GM19395 (cell line): ENCODE results near the gene MMD.
A peak's percentile ranks its signal among the peaks of the same experiment; 100 is the strongest.
"Not testable (repeated sequence)": the region's sequence is repeated elsewhere in the genome, so short reads cannot be mapped to it uniquely, and the experiment has no call there.

Source experiments
- ATAC-seq: cut with Tn5 transposase; IDR thresholded peaks from one replicate; pipeline ENCODE4 v1.9.1; 2021; ENCODE audit warnings: mild to moderate bottlenecking, moderate library complexity; ENCODE audit not compliant: unreplicated experiment

MMD gene

DNA sequence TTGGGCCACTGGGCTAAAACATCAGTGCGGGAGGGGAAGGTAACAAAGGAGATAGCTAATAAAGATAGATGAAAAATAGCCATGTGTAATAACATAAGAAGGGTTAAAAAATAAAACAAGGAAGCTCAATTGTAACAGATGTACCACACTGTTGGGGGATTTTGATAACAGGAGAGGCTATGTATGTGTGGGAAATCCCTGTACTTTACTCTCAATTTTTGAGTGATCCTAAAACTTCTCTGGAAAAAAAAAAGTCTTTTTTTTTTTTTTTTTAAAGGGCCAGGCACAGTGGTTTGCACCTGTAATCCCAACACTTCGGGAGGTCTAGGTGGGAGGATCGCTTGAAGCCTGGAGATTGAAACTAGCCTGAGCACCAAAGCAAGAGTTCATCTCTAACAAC is 1.9 kb upstream of the MMD start:
- ATAC-seq, result no peak

DNA sequence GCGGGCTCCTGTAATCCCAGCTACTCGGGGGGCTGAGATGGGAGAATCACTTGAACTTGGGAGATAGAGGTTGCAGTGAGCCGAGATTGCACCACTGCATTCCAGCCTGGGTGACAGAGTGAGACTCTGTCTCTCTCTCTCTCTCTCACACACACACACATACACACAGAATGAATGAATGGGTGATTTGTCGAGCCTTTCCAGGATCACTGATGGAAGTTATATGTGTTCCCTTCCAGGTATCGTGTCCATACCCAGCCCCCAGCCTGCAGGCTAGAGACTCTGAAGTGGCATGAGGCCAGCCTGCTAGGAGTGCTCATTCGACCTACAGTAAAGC is 1.2 kb upstream of the MMD start:
- ATAC-seq, result not testable (repeated sequence)

DNA sequence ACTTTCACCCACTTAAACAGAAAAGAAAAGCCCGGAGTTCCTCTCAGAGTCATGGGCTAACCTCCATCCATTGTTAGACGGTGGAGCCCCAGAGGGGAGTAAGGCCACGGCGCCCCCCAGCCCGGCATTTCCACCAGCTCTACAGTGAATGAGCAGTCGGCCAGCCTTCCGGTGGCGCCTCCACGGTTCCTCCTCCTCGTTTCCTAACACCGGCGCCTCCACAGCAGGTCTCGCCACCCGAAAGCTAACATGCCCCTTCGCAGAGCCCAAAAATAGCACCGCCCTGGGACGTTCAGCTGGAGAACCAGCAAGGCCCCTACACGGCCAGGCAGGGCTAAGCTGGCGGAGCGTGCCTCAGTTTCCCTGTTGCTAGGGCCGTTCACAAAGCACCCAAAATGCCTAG is 858 bp downstream of the MMD start:
- peak; percentile 26 for ATAC-seq

DNA sequence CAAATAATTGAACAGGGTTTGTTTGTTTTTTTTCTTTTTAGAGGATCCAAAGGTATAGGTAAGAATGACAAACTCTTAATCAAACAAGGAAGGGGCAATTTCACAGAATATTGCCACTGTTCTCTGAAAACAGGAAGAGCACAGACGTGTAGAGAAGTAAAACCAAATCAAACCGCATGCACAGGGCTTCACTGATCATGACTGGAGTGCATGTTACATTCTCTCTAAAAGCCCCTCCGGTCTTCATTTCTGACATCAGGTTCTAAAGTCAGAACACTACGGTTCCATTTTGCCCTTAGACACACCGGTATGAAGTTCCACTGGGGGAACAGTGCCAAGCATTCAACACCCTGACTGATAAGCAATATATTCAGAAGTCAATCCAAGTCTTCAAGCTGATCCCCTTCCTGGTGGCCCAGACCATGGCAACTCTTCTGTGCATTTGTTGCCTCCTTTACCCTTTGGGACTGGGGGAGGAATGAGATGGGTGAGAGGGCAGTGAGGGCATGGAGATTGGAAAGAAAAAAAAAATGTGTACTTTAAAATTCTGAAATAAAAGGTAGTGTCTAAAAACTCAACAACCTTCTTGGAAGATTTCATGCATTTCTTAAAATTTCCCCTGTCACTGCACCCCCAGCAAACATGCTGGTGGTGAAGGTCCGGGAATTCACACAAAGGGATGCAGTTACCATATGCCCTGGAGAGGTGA is 1.4 kb downstream of the MMD start:
- peak; percentile 48 for ATAC-seq

DNA sequence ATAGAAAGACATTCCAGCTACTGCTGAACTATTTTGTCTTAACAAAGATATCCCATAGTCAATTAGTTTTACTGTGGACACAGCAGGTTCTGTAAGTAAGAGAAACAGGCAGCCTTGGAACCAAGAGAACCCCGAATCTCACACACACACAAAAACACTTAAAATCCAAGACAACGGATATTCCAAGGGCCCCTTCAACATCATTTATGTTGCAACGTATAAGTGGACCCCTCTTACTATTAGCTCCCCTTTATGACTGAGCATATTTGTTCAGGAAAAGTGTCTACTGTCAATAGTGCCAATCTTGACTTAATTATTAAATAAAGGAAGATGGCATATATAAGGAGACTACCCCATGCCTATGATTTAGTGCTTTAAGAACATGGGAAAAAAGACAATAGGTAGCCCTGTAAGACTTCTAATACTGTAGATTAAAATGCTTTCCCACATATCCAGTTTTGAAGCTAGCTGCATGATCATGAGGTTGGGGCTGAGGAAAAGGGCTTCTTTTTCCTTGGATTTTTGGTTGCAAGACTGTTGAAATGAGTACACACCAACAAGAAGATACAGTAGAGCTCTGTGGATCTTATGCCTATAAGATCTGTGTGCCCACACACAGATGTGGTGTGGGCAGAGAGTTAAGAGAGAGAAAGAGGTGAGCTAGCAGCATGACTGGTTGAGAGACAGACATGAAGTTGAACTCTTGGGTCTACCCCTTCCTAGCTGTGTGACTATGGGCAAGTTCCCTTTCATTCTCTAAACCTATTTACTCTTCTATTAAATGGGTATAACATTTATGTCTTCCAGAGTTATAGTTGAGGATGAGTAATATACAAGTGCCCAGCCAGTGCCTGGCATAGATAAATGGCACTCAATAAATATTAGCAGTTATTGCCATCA is 3.0 kb downstream of the MMD start:
- no peak for ATAC-seq

DNA sequence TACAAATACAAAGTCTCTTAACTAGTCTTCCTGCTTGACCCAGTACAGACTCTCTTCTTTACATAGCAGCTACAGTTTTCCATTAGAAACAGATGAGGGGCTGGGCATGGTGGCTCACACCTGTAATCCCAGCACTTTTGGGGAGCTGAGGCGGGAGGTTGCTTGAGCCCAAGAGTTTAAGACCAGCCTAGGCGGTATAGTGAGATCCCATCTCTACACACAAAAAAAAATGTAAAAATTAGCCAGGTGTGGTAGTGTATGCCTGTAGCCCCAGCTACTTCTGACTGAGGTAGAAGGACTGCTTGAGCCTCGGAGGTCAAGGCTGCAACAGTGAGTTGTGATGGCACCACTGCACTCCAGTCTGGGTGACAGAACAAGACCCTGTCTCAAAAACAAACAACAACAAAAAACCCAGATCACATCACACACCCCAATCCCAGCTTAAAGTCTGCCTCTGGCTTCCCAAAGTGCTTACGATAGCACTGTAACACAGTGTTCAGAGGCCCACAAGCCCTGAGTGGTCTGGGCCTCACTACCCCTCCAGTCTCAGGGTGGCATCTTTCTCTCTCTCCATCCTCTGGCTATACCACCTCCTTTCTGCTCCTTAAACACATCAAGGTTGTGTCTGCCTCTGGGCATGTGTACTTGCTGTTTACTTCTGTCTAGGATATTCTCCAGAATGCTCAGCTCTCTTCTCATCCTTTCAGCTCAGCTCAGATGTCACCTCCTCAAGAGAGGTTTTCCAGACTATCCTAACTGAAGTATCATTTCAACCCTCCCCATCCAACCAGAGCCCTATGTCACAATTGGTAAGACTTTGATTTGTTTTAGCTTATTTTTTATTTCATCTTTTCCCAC is 4.0 kb downstream of the MMD start:
- ATAC-seq, result no peak

DNA sequence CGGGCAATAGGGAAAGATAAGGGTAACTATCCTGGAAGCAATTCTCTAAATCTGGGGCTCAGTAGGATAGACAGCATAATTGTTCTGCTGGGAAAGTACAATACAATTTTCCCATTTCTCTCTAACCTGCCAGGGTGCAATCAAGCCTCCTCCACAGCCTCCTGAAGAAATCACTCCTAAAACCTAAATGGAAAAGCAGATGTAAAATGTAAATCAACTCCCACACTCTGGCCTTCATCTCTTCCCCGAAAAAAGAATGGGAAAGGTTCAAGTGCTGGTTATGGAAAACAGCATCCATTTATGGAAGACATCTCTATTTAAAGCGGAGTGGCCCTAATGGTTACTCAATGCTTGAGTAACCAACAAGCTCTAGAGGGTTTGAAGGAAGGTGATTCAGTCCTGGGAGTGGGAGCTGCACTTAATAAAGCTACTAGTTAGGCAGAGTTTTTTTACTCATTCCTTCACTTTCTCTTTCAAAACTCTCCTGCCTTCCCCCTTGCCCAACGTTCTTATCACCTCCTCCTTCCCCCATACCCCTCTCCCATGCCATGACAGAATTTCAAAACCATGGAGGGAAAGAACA is 5.1 kb downstream of the MMD start:
- ATAC-seq, result no peak

DNA sequence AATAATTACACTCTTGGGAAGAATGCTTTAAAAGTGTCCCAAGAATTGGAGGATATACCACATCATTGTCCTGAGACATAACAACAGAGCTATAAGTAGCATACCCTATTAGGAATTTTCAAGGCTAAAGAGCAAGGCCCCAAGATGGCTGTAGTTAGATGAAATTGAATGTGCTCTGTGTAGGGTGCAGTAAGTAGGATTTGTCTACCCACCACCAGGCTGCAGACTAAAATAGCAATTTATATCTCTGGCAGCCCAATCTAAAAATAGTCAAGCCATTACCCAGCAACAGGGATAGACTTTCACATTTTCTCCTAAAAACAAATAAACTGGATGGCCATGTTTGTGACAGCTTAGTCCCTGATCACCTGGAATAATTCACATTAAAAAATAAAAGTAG is 5.6 kb downstream of the MMD start:
- no peak for ATAC-seq

DNA sequence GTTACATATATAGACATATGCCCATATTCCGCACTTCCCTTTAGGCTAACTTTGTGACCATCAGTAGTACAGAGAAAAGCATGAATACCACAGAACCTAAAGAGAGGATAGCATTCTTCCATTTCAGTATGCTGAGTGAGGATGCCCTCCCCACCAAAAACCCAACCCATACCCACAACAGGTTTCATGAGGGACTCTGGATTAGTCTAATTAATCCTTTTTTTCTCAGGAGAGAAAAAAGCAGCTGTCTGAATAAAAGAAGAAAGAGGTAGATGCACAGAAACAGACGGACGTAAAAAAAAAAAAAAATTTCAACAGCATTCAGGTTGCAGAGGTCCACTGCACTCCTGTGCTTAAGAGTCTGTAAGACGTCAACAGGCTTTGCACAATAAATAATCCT is 6.7 kb downstream of the MMD start:
- ATAC-seq, result no peak

DNA sequence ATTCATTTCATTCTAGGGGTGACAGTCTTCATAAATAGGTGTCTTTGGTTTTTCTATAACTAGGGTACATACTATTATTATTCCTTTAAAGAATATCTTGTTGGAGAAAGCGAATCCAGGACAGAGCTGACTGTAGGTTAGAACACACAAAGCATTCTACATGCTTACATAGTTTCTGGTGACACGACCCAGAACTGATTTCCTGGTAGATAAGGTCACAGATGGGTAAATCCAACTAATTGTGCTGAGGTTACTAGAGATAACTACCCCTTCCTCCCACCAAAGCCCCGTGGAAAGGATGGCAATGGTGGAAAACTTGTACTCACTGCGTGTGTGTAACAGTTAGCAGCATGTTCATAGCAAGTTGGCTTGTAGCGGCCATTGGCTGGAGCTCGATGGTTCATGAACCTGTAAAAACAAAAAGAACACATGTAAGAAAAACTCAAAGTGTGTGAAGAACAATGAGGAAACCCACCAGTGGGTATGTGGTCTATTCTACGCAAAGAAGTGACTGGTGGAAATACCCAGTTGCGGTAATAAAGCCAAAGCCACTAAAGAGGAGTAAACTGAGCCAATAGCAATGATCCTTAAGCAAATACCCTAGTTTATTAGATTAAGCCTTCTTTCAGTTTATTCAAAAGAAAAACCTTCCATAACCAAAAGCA is 7.7 kb downstream of the MMD start:
- ATAC-seq, result no peak

DNA sequence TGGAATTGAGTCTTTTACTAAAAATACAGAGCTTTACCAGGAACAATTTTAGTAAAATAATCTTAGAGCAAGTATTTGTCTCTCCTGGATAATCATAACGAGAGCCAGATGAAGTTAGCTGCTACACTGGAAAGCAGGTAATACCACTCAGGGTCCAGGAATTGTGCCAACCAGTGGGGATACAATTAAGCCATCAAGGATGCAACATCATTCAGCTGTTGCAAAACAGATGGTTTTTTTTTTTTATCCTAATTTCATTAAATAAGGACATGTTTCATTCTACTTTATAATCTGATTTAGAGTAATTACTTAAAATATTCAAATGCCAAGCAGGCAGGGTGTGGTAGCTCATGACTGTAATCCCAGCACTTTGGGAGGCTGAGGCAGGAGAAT is 10.2 kb downstream of the MMD start:
- no peak for ATAC-seq

DNA sequence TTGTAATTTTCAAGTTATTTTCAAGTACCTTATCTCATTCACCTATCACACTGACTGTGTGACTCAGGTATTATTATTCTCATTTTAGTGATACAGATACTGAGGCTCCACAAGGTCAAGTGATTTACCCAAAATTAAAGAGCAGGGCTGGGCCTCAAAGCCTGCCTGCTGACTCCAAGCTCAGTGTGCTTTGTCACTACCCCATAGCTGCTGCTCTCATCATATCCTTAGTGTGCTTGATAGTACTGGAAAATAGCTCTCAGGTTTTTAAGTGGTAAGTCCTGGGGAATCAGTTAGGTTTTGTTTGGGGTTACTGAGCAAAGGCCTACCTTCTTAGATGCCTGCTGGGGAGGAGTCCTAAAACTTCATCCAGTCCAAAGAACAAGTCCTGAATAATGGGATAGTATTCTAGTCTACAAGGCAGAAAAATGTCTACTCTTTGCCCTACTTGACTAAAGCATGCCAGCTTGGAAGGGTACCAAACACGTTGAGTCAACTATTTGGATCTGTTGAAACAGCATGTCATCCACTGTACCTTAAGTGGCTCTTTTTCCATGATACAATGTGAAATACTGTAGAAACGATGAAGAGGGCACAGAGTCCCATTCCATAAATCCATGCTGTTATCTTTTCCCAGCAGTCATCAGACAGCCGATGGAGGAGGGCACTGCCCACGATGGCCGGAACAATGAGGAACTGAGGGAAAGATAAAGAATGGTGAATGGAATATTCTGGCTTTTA is 10.7 kb downstream of the MMD start:
- ATAC-seq, result no peak

DNA sequence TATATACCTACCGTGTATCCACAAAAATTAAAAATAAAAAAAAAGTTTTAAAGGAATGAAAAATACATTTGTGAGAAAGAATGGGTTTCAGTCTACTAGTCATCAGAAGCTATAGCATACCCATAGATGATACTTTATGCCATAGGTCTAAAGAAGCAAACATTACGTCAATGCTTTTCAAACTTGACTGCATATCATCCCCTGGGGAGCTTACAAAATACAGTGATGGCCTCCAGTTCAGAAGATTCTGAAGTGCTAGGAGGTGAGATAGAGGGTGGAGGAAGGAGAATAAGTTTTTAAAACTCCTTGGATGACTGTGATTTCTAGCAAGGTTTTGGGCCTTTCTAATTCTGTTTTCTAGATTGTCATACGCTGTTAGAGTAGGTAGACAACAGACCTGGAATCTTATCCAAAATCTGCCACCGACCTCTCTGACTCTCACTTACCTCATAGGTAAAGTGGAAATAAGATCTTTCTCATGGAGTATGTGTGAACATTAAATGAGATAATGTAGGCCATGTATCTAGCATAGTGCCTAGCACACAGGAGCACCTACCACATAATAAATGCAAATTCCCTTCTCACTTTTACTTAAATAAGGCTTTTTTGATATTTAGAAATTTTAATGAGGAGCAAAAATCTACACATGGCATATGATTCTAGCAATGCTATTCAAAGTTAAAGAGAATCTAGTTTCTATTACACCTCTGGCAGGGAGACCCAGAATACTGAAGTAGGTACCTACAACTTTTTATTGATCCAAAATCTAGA is 12.4 kb downstream of the MMD start:
- no peak for ATAC-seq

DNA sequence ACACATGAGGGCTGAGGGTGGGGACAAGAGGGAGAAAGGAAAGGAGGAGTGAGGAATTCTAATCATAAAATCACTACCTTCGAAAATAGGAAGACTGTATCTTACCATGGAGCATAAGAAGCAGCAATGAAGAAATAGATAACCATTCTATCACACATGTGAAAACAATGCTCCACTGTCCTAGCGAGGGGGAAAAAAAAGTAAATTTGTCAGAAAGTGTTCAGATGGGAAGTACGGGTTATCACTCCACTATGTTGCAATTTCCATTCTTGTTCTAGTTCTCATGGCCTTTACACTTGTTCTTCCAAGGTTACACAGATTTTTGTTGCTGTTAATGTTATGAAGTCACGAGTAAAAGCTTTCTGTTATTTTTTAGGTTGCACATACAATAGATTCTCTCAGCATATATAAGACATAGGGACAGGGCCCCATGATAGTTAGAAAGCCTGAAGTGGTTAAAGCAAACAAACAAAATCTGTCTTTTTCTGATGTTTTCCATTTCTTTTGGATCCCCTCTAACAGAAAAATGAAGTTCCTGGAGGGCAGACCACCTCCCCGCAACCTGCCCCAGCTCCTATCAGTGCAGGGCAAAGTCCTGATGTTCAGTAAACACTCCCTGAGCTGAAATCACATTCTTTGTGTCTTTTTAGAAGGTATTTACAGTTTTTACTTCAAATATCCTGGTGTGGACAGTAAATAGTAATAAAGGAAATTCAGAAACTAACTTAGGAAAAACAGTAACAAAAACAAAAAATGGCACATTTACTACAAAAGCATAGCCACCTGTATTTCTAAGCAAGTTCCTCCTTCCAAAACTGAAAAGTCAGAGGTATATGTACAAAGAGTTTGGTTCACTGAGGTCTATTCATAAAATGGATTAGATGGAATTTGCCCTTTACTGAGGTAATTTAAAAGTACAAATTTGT is 13.7 kb downstream of the MMD start:
- no peak for ATAC-seq

DNA sequence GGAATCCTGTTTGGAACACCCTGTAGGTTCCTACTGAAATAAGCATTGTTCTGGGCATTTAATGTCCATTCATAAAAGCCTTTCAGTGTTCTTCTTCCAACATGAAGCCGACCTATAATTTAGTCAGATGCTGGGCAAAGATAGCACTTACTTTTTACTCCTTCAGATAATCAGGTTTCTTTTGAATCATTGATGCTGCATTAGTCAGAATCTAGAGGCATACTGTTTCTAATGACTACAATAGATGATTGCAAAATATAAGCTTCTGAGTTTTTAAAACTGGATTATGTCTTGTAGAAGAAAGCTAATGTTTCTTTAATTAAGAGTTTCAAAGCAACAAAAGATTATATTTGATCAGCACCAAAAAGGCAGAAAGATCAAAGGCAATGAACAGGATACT is 16.0 kb downstream of the MMD start:
- ATAC-seq, result no peak

DNA sequence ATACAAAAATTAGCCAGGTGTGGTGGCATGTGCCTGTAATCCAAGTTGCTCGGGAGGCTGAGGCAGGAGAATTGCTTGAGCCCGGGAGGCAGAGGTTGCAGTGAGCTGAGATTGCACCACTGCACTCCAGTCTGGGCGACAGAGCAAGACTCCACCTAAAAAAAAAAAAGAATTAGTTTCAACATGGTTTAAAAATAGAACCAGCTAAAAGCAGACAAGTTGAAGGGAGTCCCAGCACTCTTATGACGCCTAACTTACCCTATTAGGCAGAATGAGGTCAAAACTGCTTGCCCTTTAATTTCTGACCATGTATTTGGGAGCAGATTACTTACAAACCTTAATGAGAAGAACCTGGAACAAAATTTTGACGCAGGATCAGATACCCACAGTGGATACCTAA is 17.4 kb downstream of the MMD start:
- ATAC-seq, result not testable (repeated sequence)

DNA sequence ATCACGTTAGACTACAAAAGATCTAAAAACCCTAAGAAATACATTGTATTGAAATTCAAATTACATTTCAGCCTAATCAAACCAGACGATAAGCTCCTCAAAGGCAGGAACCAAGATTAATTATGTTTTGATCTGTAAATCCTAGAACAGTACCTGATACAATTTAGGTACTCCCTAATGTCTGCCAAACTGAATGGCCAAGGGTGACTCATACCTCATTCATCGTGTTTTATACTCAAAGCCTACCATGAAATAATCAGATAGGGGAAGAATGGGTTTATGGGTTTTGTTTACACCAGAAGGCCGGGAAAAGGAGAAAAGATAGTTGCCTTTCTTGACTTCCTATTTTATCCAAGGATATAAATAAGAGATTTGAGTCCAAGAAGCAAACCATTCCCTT is 19.3 kb downstream of the MMD start:
- ATAC-seq, result no peak

DNA sequence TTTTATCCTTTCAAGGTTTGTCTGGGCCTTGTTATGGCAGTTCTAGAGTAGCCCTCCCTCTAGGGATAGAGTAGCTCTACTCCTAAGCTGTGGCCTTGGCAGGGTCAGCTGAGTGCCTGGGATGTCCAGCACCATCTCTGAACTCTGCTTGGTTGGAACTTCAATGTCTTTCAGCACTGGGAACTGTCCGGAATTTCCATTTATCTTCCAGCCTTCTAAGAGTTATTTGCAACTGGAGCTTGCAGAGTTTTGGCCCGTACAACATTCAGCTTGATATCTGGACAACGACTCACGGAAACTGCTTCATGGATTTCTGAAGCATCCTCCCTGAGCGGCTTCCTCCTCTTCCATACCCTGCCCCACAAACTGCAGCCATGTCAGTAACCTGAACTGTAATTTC is 22.9 kb downstream of the MMD start:
- ATAC-seq, result no peak
